NK-92 treated with Interleukin-12 subunit alpha and Interleukin-12 subunit beta, amount 100 ng/mL, for 24 hours (cell line): Measurements from ENCODE around the gene TUBB4B.

ENCODE experiments used
- DNase-seq: peaks from one replicate; lab custom pipeline; 2025; lab: John Stamatoyannopoulos, UW

The TUBB4B gene

GRCh38 chr9:137226338-137227053 lies 14.6 kb upstream of the TUBB4B start:
- DNase-seq = no peak

GRCh38 chr9:137227054-137227852 lies 13.8 kb upstream of the TUBB4B start, which contains the start of gene RNF224:
RNF224 (plus strand) TSS chr9:137227502; CDS start chr9:137228336, 834 bp downstream.
- DNase-seq = peak; percentile 43

GRCh38 chr9:137227853-137228505 lies 13.1 kb upstream of the TUBB4B start:
- DNase-seq = no peak

DNA sequence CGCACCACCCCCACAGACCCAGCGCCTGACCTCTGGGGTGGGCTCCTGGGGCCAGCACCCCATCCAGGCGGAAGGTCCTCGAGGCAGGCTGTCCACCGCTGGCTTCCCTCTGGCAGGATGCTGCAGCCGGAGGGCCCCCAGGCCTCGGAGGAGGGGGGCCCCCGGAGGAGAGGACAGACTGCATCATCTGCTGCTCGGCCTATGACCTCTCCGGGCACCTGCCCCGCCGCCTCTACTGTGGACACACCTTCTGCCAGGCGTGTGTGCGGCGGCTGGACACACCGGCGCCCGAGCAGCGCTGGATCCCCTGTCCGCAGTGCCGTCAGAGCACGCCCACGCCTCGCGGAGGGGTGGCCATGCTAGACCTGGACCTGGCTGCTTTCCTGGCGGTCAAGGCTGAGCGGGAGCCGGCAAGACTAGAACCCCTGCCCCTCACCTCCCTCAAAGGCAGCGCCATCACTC lies 12.6 kb upstream of the TUBB4B start:
- no peak for DNase-seq

DNA sequence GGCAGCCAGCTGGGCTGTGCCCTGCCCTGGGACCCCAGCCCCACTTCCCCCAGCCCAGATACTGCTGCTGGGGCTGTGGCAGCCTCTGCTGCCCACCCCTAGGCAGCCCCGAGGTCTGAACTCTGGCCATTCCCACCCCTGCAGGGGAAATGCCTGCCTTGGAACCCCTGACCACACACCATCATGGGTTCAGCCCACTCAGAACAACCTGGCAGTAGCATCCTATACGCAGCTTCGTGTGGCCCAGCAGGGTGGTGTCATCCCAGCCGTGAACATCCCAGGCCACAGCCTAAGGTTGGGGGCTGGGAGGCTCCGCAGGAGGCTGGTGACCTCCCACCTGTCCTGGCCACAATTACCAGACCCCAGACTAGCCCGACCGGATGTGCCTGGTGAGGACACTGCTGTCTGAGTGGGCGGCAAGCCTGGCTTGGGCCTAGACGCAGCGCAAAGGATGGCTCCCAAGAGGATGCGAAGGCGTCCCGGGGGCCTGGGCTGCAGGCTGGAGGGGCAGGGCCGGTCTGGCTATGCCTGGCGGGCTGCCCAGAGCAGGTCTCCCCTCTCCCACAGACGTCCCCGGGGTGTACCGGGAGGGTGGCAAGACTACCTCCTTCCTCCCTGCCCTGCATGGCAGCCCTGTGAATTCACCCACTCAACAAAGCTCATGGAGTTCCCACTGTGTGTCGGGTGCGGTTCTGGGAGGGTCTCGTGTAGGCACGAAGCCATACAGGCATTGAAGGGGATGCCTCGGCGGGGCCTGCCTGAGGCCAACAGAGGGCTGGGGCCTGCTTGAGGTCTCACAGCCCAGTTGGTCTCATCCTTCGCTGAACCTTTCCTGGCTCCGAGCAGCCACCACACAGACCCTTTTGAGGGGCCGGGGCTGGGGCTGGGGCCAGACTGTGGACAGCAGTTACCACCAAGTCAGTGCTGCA lies 11.9 kb upstream of the TUBB4B start:
- no peak for DNase-seq

DNA sequence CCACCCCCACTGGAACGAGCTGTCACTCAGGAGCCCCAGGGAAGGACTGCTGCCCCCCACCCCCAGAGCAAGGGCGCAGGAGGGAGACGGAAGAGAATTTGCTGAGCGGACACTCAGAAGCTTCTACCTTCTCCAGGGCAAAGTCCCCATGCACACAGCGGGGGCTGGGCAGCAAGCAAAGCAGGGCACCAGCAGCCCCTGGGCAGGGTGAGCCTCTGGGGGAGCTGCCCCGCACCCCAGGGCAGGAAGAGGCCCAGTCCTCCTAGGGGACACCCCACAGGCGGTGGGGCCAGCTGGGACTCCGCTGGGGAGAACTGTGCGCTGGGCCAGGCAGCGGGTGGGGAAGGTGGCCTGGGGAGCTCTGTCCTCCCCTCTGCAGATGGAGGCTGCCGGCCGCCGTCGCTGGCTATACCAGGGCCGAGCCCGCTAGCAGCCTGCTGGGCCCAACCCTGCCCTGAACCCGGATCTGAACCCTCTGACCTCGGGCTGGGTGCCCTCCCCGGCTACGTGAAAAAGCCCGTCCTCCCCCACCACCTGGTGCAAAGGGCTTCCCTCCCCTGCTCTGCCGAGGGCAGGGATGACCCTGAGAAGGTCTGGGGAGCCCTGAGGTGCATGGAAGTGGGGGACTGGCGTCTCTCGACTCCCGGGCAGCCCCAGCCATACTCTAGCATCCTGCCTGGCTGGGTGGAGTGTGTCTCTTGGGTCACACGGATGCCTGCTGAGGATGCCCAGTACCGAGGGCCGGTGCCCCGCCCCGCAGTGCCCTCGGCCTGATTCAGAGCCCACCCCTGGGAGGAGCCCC lies 11.0 kb upstream of the TUBB4B start:
- no peak for DNase-seq

GRCh38 chr9:137230705-137231371 lies 10.2 kb upstream of the TUBB4B start, which contains the start of gene SLC34A3:
SLC34A3 (plus strand) TSS chr9:137230901; CDS start chr9:137231703, 802 bp downstream.
- DNase-seq = no peak

- no peak for DNase-seq
Observed at GRCh38 chr9:137231372-137232039, 9.6 kb upstream of the TUBB4B start.

- no peak for DNase-seq
Observed at GRCh38 chr9:137232101-137232500, 9.0 kb upstream of the TUBB4B start.

GRCh38 chr9:137232510-137232909 lies 8.6 kb upstream of the TUBB4B start:
- DNase-seq = no peak

GRCh38 chr9:137233143-137233980 lies 7.7 kb upstream of the TUBB4B start:
- no peak for DNase-seq

- DNase-seq = no peak
Observed at GRCh38 chr9:137234055-137234697, 6.9 kb upstream of the TUBB4B start.

GRCh38 chr9:137234758-137235423 lies 6.2 kb upstream of the TUBB4B start:
- DNase-seq = no peak

- no peak for DNase-seq
Observed at GRCh38 chr9:137235424-137236237, 5.5 kb upstream of the TUBB4B start.

GRCh38 chr9:137236238-137236935 lies 4.7 kb upstream of the TUBB4B start:
- peak; percentile 73 for DNase-seq

- no peak for DNase-seq
Observed at GRCh38 chr9:137236936-137237421, 4.1 kb upstream of the TUBB4B start.
